Vagina (tissue), 2 donors: ENCODE measurements around the gene APBA1.

Experiments used
- POLR2A ChIP-seq, 2 donors: fragments of 450-650 bp; IDR thresholded peaks; one replicate each; pipeline ENCODE4 v1.6.1; 2017; ENCODE audit warnings: antibody characterized with exemption in 2 of 2, mild to moderate bottlenecking in 2 of 2, moderate library complexity in 2 of 2
- POLR2AphosphoS5 ChIP-seq, 2 donors: sonication (generic); formaldehyde crosslinking; IDR thresholded peaks; one replicate each; pipeline ENCODE4 v1.9.0; 2017; ENCODE audit warnings: antibody characterized with exemption in 2 of 2, mild to moderate bottlenecking in 2 of 2, low read depth in 1 of 2; ENCODE audit not compliant: insufficient read depth in 1 of 2
- TF ChIP-seq, protein P1 (sequence below), 3 experiments: fragments of 450-650 bp in 2 of 3; fragments of 200-600 bp in 1 of 3; sonication (generic) in 1 of 3; IDR thresholded peaks; one replicate each; pipeline ENCODE4 v1.5.1; 2017 to 2019; ENCODE audit warnings: antibody characterized with exemption in 3 of 3, mild to moderate bottlenecking in 2 of 3, moderate library complexity in 2 of 3

- TF ChIP-seq, protein P1, sequence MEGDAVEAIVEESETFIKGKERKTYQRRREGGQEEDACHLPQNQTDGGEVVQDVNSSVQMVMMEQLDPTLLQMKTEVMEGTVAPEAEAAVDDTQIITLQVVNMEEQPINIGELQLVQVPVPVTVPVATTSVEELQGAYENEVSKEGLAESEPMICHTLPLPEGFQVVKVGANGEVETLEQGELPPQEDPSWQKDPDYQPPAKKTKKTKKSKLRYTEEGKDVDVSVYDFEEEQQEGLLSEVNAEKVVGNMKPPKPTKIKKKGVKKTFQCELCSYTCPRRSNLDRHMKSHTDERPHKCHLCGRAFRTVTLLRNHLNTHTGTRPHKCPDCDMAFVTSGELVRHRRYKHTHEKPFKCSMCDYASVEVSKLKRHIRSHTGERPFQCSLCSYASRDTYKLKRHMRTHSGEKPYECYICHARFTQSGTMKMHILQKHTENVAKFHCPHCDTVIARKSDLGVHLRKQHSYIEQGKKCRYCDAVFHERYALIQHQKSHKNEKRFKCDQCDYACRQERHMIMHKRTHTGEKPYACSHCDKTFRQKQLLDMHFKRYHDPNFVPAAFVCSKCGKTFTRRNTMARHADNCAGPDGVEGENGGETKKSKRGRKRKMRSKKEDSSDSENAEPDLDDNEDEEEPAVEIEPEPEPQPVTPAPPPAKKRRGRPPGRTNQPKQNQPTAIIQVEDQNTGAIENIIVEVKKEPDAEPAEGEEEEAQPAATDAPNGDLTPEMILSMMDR (IDR thresholded peaks at IDR 0.05): no peak
- TF ChIP-seq POLR2A (IDR thresholded peaks at IDR 0.05): no peak
- no peak for TF ChIP-seq POLR2AphosphoS5 (IDR thresholded peaks at IDR 0.05; ENCODE audit: insufficient read depth in 1 of 2, low read depth in 1 of 2)
Observed at GRCh38 chr9:69643098-69643497, 29.1 kb downstream of the APBA1 start.
